SK-N-SH treated with all-trans-retinoic acid at 6 μM for 48 hours (cell line): Measurements from ENCODE around the gene UBA1.

Experiments used
- ATAC-seq: fragments of 200-7000 bp; cut with Tn5 transposase; 3 replicates; pipeline ENCODE4 v1.9.1; 2020; ENCODE audit warnings: mild to moderate bottlenecking, moderate library complexity
- ARNTL ChIP-seq: fragments of 450-650 bp; formaldehyde crosslinking; IDR thresholded peaks from 2 replicates; pipeline ENCODE4 v1.5.0; 2020; ENCODE audit warnings: low read depth, mild to moderate bottlenecking, moderate library complexity, borderline replicate concordance
- BACH2 ChIP-seq: fragments of 250-450 bp; sonication (Bioruptor Pico); IDR thresholded peaks from 2 replicates; pipeline ENCODE4 v1.9.0; 2021; ENCODE audit warnings: mild to moderate bottlenecking, borderline replicate concordance
- CREB5 ChIP-seq: fragments of 250-450 bp; sonication (Bioruptor Pico); IDR thresholded peaks from 2 replicates; pipeline ENCODE4 v1.5.1; 2020; ENCODE audit warnings: low read depth, mild to moderate bottlenecking, moderate library complexity
- CSDC2 ChIP-seq: fragments of 250-450 bp; sonication (Bioruptor Pico); IDR thresholded peaks from 2 replicates; pipeline ENCODE4 v1.5.0; 2020; ENCODE audit warnings: mild to moderate bottlenecking, moderate library complexity
- CSRNP3 ChIP-seq: fragments of 250-450 bp; sonication (Bioruptor Pico); IDR thresholded peaks from 2 replicates; pipeline ENCODE4 v1.5.1; 2021; ENCODE audit warnings: mild to moderate bottlenecking, moderate library complexity
- ESRRG ChIP-seq: fragments of 250-450 bp; sonication (Bioruptor Pico); IDR thresholded peaks from 2 replicates; pipeline ENCODE4 v1.6.1; 2021; ENCODE audit warnings: mild to moderate bottlenecking
- GLIS3 ChIP-seq: fragments of 250-450 bp; sonication (Bioruptor Pico); IDR thresholded peaks from 2 replicates; pipeline ENCODE4 v1.5.0; 2020; ENCODE audit warnings: mild to moderate bottlenecking, moderate library complexity
- OSR1 ChIP-seq: fragments of 250-450 bp; sonication (Bioruptor Pico); IDR thresholded peaks from 2 replicates; pipeline ENCODE4 v1.8.0; 2022; ENCODE audit warnings: moderate library complexity, mild to moderate bottlenecking, inconsistent platforms
- PATZ1 ChIP-seq: fragments of 250-450 bp; sonication (Bioruptor Pico); IDR thresholded peaks from 2 replicates; pipeline ENCODE4 v1.8.0; 2020; ENCODE audit warnings: mild to moderate bottlenecking, moderate library complexity, borderline replicate concordance
- POU6F1 ChIP-seq: fragments of 250-450 bp; sonication (Bioruptor Pico); IDR thresholded peaks from 2 replicates; pipeline ENCODE4 v1.8.0; 2021; ENCODE audit warnings: low read depth, mild to moderate bottlenecking, moderate library complexity, borderline replicate concordance
- PPARA ChIP-seq: fragments of 250-450 bp; sonication (Bioruptor Pico); IDR thresholded peaks from 2 replicates; pipeline ENCODE4 v1.5.0; 2020; ENCODE audit warnings: mild to moderate bottlenecking, borderline replicate concordance
- RARB ChIP-seq: fragments of 250-450 bp; sonication (Bioruptor Pico); IDR thresholded peaks from 2 replicates; pipeline ENCODE4 v1.8.0; 2021; ENCODE audit warnings: mild to moderate bottlenecking, moderate library complexity
- SNAI2 ChIP-seq: fragments of 250-450 bp; sonication (Bioruptor Pico); IDR thresholded peaks from 2 replicates; pipeline ENCODE4 v1.5.0; 2020; ENCODE audit warnings: mild to moderate bottlenecking, moderate library complexity
- TCF4 ChIP-seq: fragments of 250-450 bp; sonication (Bioruptor Pico); IDR thresholded peaks from 2 replicates; pipeline ENCODE4 v1.8.0; 2021; ENCODE audit warnings: mild to moderate bottlenecking, moderate library complexity, borderline replicate concordance
- TSHZ2 ChIP-seq: fragments of 250-450 bp; sonication (Bioruptor Pico); IDR thresholded peaks from 2 replicates; pipeline ENCODE4 v1.5.0; 2020; ENCODE audit warnings: mild to moderate bottlenecking, moderate library complexity
- ZC3H10 ChIP-seq: fragments of 250-450 bp; sonication (Bioruptor Pico); IDR thresholded peaks from 2 replicates; pipeline ENCODE4 v1.5.1; 2021; ENCODE audit warnings: mild to moderate bottlenecking, moderate library complexity
- ZFP3 ChIP-seq: fragments of 250-450 bp; sonication (Bioruptor Pico); IDR thresholded peaks from 2 replicates; pipeline ENCODE4 v1.5.0; 2020; ENCODE audit warnings: mild to moderate bottlenecking, moderate library complexity
- ZFP30 ChIP-seq: fragments of 450-650 bp; formaldehyde crosslinking; IDR thresholded peaks from 2 replicates; pipeline ENCODE4 v1.5.0; 2022; ENCODE audit warnings: mild to moderate bottlenecking, moderate library complexity
- ZNF565 ChIP-seq: fragments of 450-650 bp; formaldehyde crosslinking; conservative IDR thresholded peaks from 2 replicates; pipeline ENCODE4 v1.5.0; 2020; ENCODE audit warnings: low read depth, mild to moderate bottlenecking, moderate library complexity
- ZNF70 ChIP-seq: fragments of 450-650 bp; formaldehyde crosslinking; IDR thresholded peaks from 2 replicates; pipeline ENCODE4 v1.5.0; 2020; ENCODE audit warnings: mild to moderate bottlenecking, moderate library complexity
- ZNF8 ChIP-seq: fragments of 450-650 bp; formaldehyde crosslinking; IDR thresholded peaks from 2 replicates; pipeline ENCODE4 v1.5.0; 2020; ENCODE audit warnings: mild to moderate bottlenecking, moderate library complexity

Gene UBA1

GRCh38 chrX:47145395-47146120 is 48.1 kb upstream of the UBA1 start:
- TF ChIP-seq BACH2: no peak
- no peak for TF ChIP-seq PPARA
- no peak for TF ChIP-seq ZFP3 (CRISPR knock-in tag)
- TF ChIP-seq ZNF565 (CRISPR knock-in tag): no peak
- no peak for TF ChIP-seq ZFP30 (CRISPR knock-in tag)
- TF ChIP-seq TSHZ2 (CRISPR knock-in tag): no peak
- ATAC-seq: peak; percentile 42

GRCh38 chrX:47146121-47146935 is 47.3 kb upstream of the UBA1 start:
- TF ChIP-seq ESRRG (CRISPR knock-in tag) (no peak), ZFP30 (CRISPR knock-in tag) (no peak), RARB (CRISPR knock-in tag) (no peak), SNAI2 (CRISPR knock-in tag) (no peak), CREB5 (CRISPR knock-in tag) (no peak), POU6F1 (CRISPR knock-in tag) (no peak), PATZ1 (CRISPR knock-in tag) (no peak), ARNTL (CRISPR knock-in tag) (no peak), CSDC2 (CRISPR knock-in tag) (no peak), ZNF8 (no peak), BACH2 (no peak), GLIS3 (CRISPR knock-in tag) (no peak), ZC3H10 (CRISPR knock-in tag) (no peak), CSRNP3 (CRISPR knock-in tag) (no peak), ZFP3 (CRISPR knock-in tag) (no peak), TCF4 (CRISPR knock-in tag) (no peak), OSR1 (CRISPR knock-in tag) (no peak), TSHZ2 (CRISPR knock-in tag) (no peak), ZNF70 (CRISPR knock-in tag) (no peak), ZNF565 (CRISPR knock-in tag) (no peak)
- TF ChIP-seq, all 23 proteins: peak for 0
- ATAC-seq: no peak
